Kidney capillary endothelial cell (primary cell): ENCODE results near the gene NRSN2.

Source experiments
- DNase-seq: peaks from one replicate; pipeline ENCODE4 v3.0.0-alpha.2; 2018; ENCODE audit warnings: low spot score

Gene NRSN2

DNA sequence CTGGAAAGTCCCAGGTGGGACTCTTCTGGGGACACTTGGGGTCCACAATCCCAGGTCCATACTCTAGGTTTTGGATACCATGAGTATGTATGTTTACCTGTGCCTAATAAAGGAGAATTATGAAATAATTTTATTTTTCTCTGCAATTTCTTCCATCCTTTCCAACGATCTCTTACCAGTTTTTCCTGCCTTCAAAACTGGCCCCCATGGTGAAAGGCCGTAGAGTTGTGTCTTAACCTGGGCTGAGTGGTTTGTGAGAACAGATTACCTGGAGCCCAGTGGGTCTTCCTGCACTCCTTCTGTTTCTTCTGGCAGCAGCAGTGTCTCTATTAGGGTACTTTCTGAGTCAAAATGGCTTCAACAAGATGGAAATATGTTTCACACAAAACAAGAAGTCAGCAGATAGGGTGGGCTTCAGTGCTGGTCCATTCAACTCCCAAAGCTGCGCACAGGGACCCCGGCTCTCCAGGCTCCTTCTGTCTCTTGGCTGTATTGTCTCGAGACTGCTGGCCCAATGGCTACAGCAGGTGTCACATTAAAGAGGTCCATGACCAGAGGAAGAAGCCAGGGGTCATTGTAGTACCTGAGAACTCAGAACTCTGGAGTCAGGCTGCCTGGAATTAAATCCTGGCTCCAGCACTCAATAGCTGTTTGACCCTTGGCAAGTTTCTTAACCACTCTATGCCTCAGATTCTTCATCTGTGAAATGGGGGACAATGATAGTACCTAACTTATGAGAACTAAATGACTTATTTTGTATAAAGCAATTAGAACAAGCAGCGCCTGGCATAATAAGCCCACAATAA is 50.7 kb downstream of the NRSN2 start:
- no peak for DNase-seq

GRCh38 chr20:399182-399707 is 52.3 kb downstream of the NRSN2 start:
- DNase-seq, result no peak

DNA sequence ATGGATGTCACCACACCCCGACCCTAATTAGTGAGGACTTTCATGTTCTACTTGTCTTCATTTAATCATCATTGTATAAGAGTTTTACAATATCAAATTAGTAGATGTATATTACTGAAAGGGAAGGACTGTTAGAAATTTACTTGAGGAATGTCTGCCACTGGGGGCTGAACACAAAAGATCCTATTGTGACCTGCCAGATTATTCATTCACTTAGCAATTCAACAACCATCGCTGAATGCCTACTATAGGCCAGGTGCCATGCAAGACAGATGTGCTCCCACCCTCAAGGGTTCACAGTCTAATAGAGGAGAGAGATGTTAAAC is 53.2 kb downstream of the NRSN2 start:
- no peak for DNase-seq

DNA sequence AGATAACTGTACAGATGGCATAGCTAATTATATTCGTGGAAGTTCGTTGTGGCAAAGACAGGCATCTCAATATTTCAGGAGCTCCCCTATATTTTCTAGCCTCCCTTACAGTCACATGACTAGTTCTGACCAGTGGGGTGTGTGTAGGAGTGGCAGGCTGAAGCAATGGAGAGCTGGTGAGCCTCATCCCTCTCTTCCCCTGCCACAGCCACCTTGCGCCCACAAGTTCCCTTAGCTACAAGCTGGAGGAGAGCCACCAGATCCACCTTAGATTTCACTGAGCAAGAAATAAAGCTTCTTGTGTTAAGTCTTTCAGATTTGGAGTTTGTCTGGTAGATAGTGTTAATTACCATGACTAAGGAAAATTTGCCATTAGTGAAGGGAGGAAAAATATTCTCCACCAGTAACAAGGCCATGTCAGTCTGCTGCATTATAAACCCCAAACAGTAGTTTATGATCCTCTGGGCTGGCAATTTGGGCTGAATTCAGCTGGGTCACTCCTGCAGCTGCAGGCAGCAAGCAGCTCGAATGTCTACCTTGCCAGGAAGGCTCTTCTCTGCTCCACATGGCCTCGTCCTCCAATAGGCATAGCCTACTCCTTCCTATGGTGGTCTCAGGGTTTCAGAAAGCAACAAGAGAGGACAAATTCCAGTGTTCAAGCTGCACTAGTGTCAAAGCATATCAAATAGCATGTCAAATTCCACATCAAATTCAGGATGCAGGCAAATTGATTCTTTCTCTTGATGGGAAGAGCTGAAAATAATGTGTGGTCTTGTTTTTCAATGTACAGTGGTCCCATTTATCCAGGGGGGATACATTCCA is 53.8 kb downstream of the NRSN2 start:
- no peak for DNase-seq

GRCh38 chr20:401682-402495 is 55.0 kb downstream of the NRSN2 start:
- no peak for DNase-seq

DNA sequence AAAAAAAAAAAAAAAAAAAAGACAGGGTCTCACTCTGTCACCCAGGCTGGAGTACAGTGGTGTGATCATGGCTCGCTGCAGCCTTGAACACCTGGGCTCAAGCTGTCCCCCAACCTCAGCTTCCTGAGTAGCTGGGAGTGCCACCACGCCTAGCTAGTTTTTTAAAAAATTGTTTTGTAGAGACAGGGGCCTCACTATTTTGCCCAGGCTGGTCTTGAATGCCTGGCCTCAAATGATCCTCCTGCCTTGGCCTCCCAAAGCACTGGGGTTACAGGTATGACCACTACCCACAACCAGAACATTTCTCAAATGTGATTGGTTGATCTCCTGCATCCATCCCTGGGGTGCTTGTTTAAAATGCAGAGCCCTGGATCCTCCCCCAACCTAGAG is 55.6 kb downstream of the NRSN2 start:
- no peak for DNase-seq

DNA sequence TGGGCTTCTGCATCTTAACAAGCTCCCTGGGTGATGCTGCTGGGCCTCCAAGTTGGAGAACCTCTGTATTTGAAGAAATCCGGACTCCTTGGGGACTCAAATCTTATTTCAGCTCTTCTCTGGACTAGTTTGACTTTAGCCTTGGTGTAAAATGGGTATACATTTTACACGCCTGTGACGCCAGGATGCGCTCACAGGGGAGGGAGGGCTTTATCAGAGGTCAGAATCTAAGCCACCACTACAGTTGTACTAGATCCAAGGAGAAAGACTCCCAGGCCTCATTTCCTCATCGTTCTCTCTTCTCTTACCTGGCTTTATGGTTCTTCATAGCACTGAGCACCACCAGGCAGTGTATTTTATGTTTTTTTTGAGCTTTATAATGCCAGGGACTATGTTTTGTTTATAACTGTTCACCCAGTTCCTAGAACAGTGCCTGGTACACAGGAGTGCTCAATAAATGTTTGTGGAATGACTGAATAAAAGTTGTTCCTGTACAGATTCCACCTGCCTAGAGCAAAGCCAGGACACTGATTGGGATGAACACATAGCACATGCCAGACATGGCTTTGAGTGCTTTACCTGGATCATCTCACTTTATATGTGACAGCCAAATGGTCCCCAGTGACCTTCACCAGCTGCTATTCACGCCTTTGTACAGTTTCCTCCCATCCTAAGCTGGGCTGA is 56.1 kb downstream of the NRSN2 start:
- no peak for DNase-seq

DNA sequence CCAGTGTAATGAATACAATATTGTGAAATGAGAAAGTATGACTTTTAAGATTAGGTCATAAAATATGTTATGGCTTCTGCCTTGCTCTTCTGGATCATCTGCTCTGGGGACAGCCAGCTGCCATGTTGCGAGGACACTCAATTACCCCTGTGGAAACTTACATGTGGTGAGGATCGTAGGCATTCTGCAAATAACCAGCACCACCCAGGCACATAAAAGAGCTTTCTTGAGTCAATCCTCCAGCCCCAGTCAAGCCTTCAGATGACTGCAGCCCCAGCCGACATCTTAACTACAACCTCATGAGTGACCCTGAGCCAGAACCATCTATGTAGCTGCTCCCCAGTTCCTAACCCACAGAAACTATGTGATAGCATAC is 56.7 kb downstream of the NRSN2 start:
- DNase-seq, result no peak

DNA sequence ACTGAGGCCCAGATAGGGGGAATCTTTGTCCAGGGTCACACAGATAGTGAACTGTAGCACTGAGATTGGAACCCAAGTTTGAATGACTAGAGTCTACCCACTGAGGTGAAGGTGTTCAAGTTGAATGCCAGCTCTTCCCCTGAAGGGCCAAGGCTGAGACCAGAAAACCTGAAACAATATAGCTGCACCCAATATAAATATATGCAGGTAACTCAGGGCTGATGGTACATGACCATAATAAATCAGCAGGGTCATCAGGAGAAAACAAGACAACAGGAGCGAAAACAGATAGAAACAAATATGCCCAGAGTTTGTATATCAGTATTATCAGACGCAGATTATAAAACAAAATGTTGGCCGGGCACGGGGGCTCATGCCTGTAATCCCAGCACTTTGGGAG is 57.2 kb downstream of the NRSN2 start:
- DNase-seq, result no peak
